Spleen (tissue), 11 donors: ENCODE results near the gene SLC22A15. TPM values are rescaled to one million over a fixed set of nuclear protein-coding genes. Genes with fewer than 3 reads are reported as not detected.

Source experiments
- DNase-seq: peaks from one replicate; pipeline ENCODE4 v3.0.0-alpha.2; 2020
- H3K27ac ChIP-seq, 8 donors: fragments of 200-600 bp; sonication (generic) in 7 of 8; 1 replicate in 4 of 8; 2 replicates in 4 of 8; pipeline versions ENCODE4 v1.5.0 to v1.8.0; 2016 to 2021; ENCODE audit warnings: inconsistent platforms in 4 of 8, mild to moderate bottlenecking in 4 of 8, moderate library complexity in 1 of 8
- H3K27me3 ChIP-seq, 7 donors: fragments of 200-600 bp; sonication (generic) in 6 of 7; replicated peaks in 1 of 7; 1 replicate in 4 of 7; 2 replicates in 3 of 7; pipeline versions ENCODE4 v1.5.0 to v1.8.0; 2016 to 2021; ENCODE audit warnings: inconsistent platforms in 3 of 7, mild to moderate bottlenecking in 1 of 7
- H3K36me3 ChIP-seq, 6 donors: fragments of 200-600 bp; sonication (generic) in 5 of 6; 1 replicate in 4 of 6; 2 replicates in 2 of 6; pipeline versions ENCODE4 v1.5.0 to v1.8.0; 2016 to 2021; ENCODE audit warnings: inconsistent platforms in 2 of 6
- H3K4me1 ChIP-seq, 6 donors: fragments of 200-600 bp; sonication (generic) in 5 of 6; 1 replicate in 3 of 6; 2 replicates in 3 of 6; pipeline versions ENCODE4 v1.5.0 to v1.8.0; 2016 to 2021; ENCODE audit warnings: inconsistent platforms in 3 of 6
- H3K4me3 ChIP-seq, 8 donors: fragments of 200-600 bp; sonication (generic) in 7 of 8; 1 replicate in 4 of 8; 2 replicates in 4 of 8; pipeline versions ENCODE4 v1.5.0 to v1.8.0; 2016 to 2021; ENCODE audit warnings: inconsistent platforms in 4 of 8, mild to moderate bottlenecking in 4 of 8, moderate library complexity in 2 of 8
- H3K9me3 ChIP-seq, 8 donors: fragments of 200-600 bp; sonication (generic) in 7 of 8; 1 replicate in 4 of 8; 2 replicates in 4 of 8; pipeline versions ENCODE4 v1.5.0 to v1.8.0; 2016 to 2021; ENCODE audit warnings: inconsistent platforms in 4 of 8
- CTCF ChIP-seq, 11 experiments: fragments of 200-600 bp in 7 of 11; fragments of 450-650 bp in 4 of 11; sonication (generic) in 4 of 11; IDR thresholded peaks in 8 of 11; conservative IDR thresholded peaks in 3 of 11; 1 replicate in 7 of 11; 2 replicates in 4 of 11; pipeline versions ENCODE4 v1.4.0 to v1.8.0; 2016 to 2021; ENCODE audit warnings: antibody characterized with exemption in 11 of 11, inconsistent platforms in 4 of 11, mild to moderate bottlenecking in 1 of 11
- POLR2A ChIP-seq, 3 donors: fragments of 450-650 bp; IDR thresholded peaks; one replicate each; pipeline ENCODE4 v1.5.1; 2017; ENCODE audit warnings: antibody characterized with exemption in 3 of 3, mild to moderate bottlenecking in 1 of 3
- POLR2AphosphoS5 ChIP-seq, 3 donors: sonication (generic); formaldehyde crosslinking; IDR thresholded peaks; one replicate each; pipeline ENCODE4 v1.5.1; 2017; ENCODE audit warnings: antibody characterized with exemption in 3 of 3
- WGBS, 5 donors: extraction: QIAGEN DNeasy Blood & Tissue Kit in 3 of 5; methylation state at CpG; one replicate each; pipeline versions ENCODE4 v1.1.5 to v1.1.7; 2013 to 2018; 5-methylcytosine and 5-hydroxymethylcytosine counted together
- intact Hi-C: fragments of 100-400 bp; cut with DNase I; formaldehyde crosslinking; loops from one replicate; pipeline ENCODE4 v1.15.0; 2023; ENCODE audit warnings: low total_unique reads
- polyA plus RNA-seq, 3 donors: library from polyadenylated mRNA; stranded (reverse); fragments of 200-250 nt; gene quantifications; one replicate each; pipeline ENCODE4 v1.2.1, GENCODE V29; 2013
- total RNA-seq, 7 donors: library from RNA; depleted of rRNA in 3 of 7; stranded (reverse); fragments of >200 nt in 3 of 7; fragmentation: NEBNext Ultra II Directional in 4 of 7; extraction: Animal tissue kit (Norgen Biotek cat#: 25700) in 4 of 7; gene quantifications; one replicate each; pipeline versions ENCODE4 v1.1.0 to v1.2.1, GENCODE V29; 2016 to 2021
- donor health status: healthy with polysubstance abuse.
- donor health status: DM: no; HTN: no; CAD: no; lungs with moderate emphysema.
- donor health status: DM: no; HTN: no; CAD: no.
- donor health status: Bipolar disorder and iron deficiency.
- donor health status: healthy.
- donor health status: DM: no; HTN: no; CAD: no.
- donor health status: DM: yes; HTN: yes; CAD: no.

SLC22A15 gene
- total and polyA plus RNA-seq, 10 donors = 1.2 to 24.8 (median 11.2) TPM

- H3K4me1 ChIP-seq = no peaks in the 10 kb centered on the region
Measured at GRCh38 chr1:116112388-116113140, 136.3 kb downstream of the SLC22A15 start.

GRCh38 chr1:116113615-116114014 is 137.3 kb downstream of the SLC22A15 start:
- intact Hi-C loops = no loop called here
- DNase-seq = no peak
- H3K27me3 ChIP-seq = peaks cover 0 to 9% (median 0%) of the 10 kb centered on the region in 7 donors

More at GRCh38 chr1:116112388-116113140, 136.3 kb downstream of the SLC22A15 start:
- H3K27me3 ChIP-seq = peaks cover 0 to 6% (median 0%) of the 10 kb centered on the region in 7 donors
- H3K27ac ChIP-seq = no peak overlapping the region
- 76 to 87% (median 79%) methylated on average over 4 of the region's 4 CpGs for WGBS, 5 donors
- H3K9me3 ChIP-seq = no peaks in the 10 kb centered on the region
- TF ChIP-seq CTCF (IDR thresholded peaks at IDR 0.05 in 8 of 11, conservative IDR thresholded peaks at IDR 0.05 in 3 of 11) (no peak), POLR2AphosphoS5 (IDR thresholded peaks at IDR 0.05) (no peak), POLR2A (IDR thresholded peaks at IDR 0.05) (no peak)
- intact Hi-C loops = no loop called here
- DNase-seq = no peak
- no peaks in the 10 kb centered on the region for H3K36me3 ChIP-seq
- no peak overlapping the region for H3K4me3 ChIP-seq

GRCh38 chr1:116115476-116116439 is 139.4 kb downstream of the SLC22A15 start:
- WGBS, 5 donors = 82 to 95% (median 88%) methylated on average over 4 of the region's 4 CpGs
- H3K27ac ChIP-seq = no peak overlapping the region
- no peak for DNase-seq
- H3K36me3 ChIP-seq = no peaks in the 10 kb centered on the region
- H3K27me3 ChIP-seq = peaks cover 0 to 11% (median 0%) of the 10 kb centered on the region in 7 donors
- TF ChIP-seq POLR2A (IDR thresholded peaks at IDR 0.05) (no peak), POLR2AphosphoS5 (IDR thresholded peaks at IDR 0.05) (no peak), CTCF (IDR thresholded peaks at IDR 0.05 in 8 of 11, conservative IDR thresholded peaks at IDR 0.05 in 3 of 11) (no peak)
- H3K4me3 ChIP-seq = no peak overlapping the region
- no peaks in the 10 kb centered on the region for H3K4me1 ChIP-seq
- intact Hi-C loops = no loop called here
- H3K9me3 ChIP-seq = no peaks in the 10 kb centered on the region

More at GRCh38 chr1:116113615-116114014, 137.3 kb downstream of the SLC22A15 start:
- no peak overlapping the region for H3K4me3 ChIP-seq
- no peaks in the 10 kb centered on the region for H3K36me3 ChIP-seq
- no peak overlapping the region for H3K27ac ChIP-seq
- H3K9me3 ChIP-seq = no peaks in the 10 kb centered on the region
- 79 to 95% (median 85%) methylated on average over 7 of the region's 7 CpGs for WGBS, 5 donors
- H3K4me1 ChIP-seq = no peaks in the 10 kb centered on the region
- TF ChIP-seq POLR2AphosphoS5 (IDR thresholded peaks at IDR 0.05) = no peak
- TF ChIP-seq POLR2A (IDR thresholded peaks at IDR 0.05) = no peak
- TF ChIP-seq CTCF (IDR thresholded peaks at IDR 0.05 in 8 of 11, conservative IDR thresholded peaks at IDR 0.05 in 3 of 11) = no peak
